K562 (cell line): ENCODE results near the gene CRLF1. TPM values are rescaled to one million over a fixed set of nuclear protein-coding genes. Genes with fewer than 3 reads are reported as not detected.

Experiments used
- MLX ChIP-seq, 2 experiments: fragments of 450-650 bp in 1 of 2; sonication (generic) in 1 of 2; formaldehyde crosslinking; conservative IDR thresholded peaks; 2 replicates each; pipeline versions ENCODE4 v1.4.0 to v1.8.1; 2020 to 2022; ENCODE audit warnings: mild to moderate bottlenecking in 1 of 2, missing genetic modification reagents in 1 of 2
- SREBF2 ChIP-seq: sonication (generic); formaldehyde crosslinking; IDR thresholded peaks from 2 replicates; pipeline ENCODE4 v1.4.0; 2020; ENCODE audit warnings: mild to moderate bottlenecking, missing genetic modification reagents
- ZBTB40 ChIP-seq, 2 experiments: fragments of 450-650 bp in 1 of 2; sonication (generic) in 1 of 2; formaldehyde crosslinking in 1 of 2; IDR thresholded peaks; 2 replicates each; pipeline versions ENCODE4 v1.7.1 to v1.9.0; 2016 to 2022; ENCODE audit warnings: inconsistent platforms in 1 of 2, mild to moderate bottlenecking in 1 of 2, missing genetic modification reagents in 1 of 2
- polyA plus RNA-seq, 8 experiments: library from polyadenylated mRNA; depleted of rRNA in 4 of 8; stranded (reverse) in 5 of 8; unstranded in 3 of 8; fragments of >200 nt; fragmentation: Nextera tagmentation in 2 of 8; fragmentation: Illumina TruSeq in 1 of 8; extraction: Ambion mirVana in 2 of 8; extraction: Trizol in 1 of 8; gene quantifications; 2 replicates each; pipeline versions ENCODE4 v1.2.1 to v1.2.3, GENCODE V29; 2011 to 2014; ENCODE audit warnings: inconsistent platforms in 1 of 8, missing spikeins in 1 of 8
- total RNA-seq, 7 experiments: library from RNA; depleted of rRNA in 6 of 7; stranded (reverse); fragments of >200 nt in 6 of 7; fragmentation: Illumina TruSeq in 2 of 7; extraction: Trizol in 2 of 7; gene quantifications; 2 replicates each; pipeline versions ENCODE4 v1.2.1 to v1.2.3, GENCODE V29; 2011 to 2021; ENCODE audit warnings: low replicate concordance in 1 of 7

The CRLF1 gene
- total and polyA plus RNA-seq, 9 of the 15 experiments (the other 6 are each of a cell fraction or from before 2014, with no cell fraction given) = 0.85 to 3.6 (median 1.7) TPM

DNA sequence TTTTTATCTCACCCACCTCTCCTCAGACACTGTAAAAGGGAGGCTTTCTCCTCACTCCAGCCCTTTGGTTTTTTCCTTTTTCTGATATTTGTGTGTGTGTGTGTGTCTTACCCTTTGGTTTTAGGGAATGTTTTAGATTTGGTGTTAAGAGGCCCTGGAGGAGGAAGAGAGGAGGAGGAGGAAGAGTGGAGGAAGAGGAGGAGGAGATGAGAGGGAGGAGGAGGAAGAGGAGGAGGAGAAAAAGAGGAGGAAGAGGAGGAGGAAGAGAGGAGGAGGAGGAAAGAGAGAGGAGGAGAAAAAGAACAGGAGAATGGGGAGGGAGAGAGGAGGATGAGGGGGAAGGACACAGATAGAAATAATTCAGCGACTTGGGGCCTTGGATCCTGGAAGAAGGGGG lies 40.8 kb upstream of the CRLF1 start (continued):
- TF ChIP-seq ZBTB40 (IDR thresholded peaks at IDR 0.05) = no peak
- TF ChIP-seq ZBTB40 (CRISPR knock-in tag; IDR thresholded peaks at IDR 0.05) = no peak
- no peak for TF ChIP-seq MLX (CRISPR knock-in tag; conservative IDR thresholded peaks at IDR 0.05)
- TF ChIP-seq SREBF2 = no peak
